Left colon (tissue), 2 donors: Measurements from ENCODE around the gene AGAP1. TPM values are rescaled to one million over a fixed set of nuclear protein-coding genes. Genes with fewer than 3 reads are reported as not detected.

ENCODE experiments used
- ATAC-seq: fragments of 200-7000 bp; cut with Tn5 transposase; one replicate; pipeline ENCODE4 v1.9.1; 2020; ENCODE audit warnings: mild to moderate bottlenecking, moderate library complexity
- DNase-seq, 2 donors: peaks; one replicate each; pipeline ENCODE4 v3.0.0-alpha.2; 2020
- intact Hi-C, 2 donors: fragments of 100-400 bp; cut with DNase I in 1 of 2; cut with micrococcal nuclease in 1 of 2; formaldehyde crosslinking; loops; one replicate each; pipeline versions ENCODE4 v1.11.2 to v1.14.0; 2022; cut with DNase I, micrococcal nuclease
- total RNA-seq, 2 donors: library from RNA; stranded (reverse); fragmentation: NEBNext Ultra II Directional; extraction: Animal tissue kit (Norgen Biotek cat#: 25700); gene quantifications; one replicate each; pipeline ENCODE4 v1.2.1, GENCODE V29; 2021
- donor health status: DM: no; HTN: no; CAD: no.
- donor health status: DM: yes; HTN: yes; CAD: no.

Gene AGAP1
- total RNA-seq, 2 donors from 2014 or later, result 61.3 to 78.5 TPM

GRCh38 chr2:235556086-235556485 lies 62.2 kb downstream of the AGAP1 start:
- no peak for DNase-seq
- intact Hi-C loops, result no loop called here
- no peak for ATAC-seq

- ATAC-seq (no peak), DNase-seq (no peak)
- intact Hi-C loops, result no loop called here
These were observed 63.1 kb downstream of the AGAP1 start for GRCh38 chr2:235556901-235557300.

DNA sequence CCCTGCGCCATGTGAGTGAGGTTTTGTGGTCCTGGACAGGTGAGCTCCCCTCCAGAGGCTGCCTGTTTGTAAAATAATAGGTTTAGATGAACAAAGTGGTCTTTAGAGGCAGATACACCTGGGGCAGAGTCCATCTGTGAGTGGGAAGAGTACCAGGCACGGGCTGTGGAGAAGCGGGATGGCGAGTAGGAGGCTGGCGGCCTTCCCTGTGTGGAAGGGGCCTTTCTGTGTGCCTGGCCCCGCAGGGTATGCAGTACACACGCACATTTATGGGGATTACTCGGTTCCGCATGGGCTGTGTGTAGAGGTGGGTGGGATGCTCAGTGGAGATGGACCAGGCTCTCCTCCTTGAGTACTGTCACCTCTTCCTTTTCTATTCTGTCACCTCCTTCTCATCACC lies 64.1 kb downstream of the AGAP1 start:
- intact Hi-C loops, result no loop called here
- DNase-seq (no peak), ATAC-seq (no peak)

DNA sequence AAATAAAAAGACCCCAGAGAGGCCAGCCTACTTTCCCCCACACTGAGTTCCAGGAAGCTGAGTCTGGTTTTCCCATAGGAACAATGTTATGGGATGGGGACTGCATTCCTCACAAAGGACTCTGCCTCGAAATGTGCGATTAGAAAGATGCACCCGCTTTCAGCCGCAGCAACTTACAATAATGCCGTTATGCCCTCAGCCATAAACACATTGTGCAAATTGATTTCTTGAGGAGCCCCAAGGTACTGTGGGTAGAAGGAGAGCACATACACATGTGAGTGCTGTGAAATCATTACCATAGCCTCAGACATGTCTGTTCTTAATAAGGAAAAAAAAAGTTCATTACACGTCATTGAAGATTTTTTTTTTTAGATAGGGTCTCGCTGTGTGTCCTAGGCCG lies 64.7 kb downstream of the AGAP1 start:
- DNase-seq (no peak), ATAC-seq (no peak)
- intact Hi-C loops, result no loop called here

GRCh38 chr2:235560345-235560744 lies 66.5 kb downstream of the AGAP1 start:
- no peak for DNase-seq

GRCh38 chr2:235561450-235561849 lies 67.6 kb downstream of the AGAP1 start:
- DNase-seq (no peak), ATAC-seq (peak; percentile 55)
- intact Hi-C loops, result no loop called here

More at GRCh38 chr2:235560345-235560744, 66.5 kb downstream of the AGAP1 start:
- intact Hi-C loops, result no loop called here
- no peak for ATAC-seq

- peak; percentile 76 for ATAC-seq
- DNase-seq, result no peak
These were observed 68.4 kb downstream of the AGAP1 start for GRCh38 chr2:235562065-235562747.

DNA sequence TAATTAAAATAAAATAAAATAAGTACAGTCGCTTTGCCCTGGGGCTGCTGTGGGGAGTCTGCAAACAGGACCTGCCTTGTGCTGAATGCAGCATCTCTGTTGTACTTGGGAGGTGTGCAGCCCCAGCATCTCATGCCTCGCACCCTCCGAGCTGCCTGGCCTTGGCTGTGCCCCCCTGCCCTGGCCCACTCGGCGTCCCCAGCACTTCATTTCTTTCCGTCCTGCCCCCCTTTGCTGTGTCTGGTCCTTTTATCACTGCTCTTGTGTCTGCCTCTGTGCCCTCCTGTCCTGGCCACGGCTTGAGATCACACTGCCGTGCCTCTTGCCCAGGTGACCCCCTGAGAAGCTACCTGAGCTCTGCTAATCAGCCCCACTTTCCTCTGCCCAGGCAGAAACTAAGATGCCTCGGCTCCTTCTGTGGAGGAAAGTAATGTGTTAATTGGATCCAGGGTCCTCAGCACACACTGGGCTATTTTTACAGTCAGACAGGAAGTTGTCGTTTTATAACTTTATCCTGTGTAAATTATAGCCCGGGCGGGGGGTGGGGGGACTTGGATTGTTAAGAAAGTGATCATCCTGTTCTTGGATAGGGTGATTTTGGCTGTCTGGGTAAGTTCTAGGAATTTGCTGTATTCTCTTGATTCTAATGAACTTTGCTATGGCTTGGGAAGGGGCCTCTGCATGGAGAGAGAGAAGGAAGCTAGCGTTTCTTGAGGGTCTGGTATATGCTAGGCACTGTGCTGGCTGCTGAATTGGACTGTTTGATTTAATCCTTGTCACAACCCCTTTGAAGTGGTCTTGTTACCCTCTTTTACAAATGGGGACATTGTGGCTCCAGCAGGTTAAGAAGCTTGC lies 69.4 kb downstream of the AGAP1 start:
- no peak for DNase-seq
- ATAC-seq, result peak; percentile 48
- intact Hi-C loops, result no loop called here

More at GRCh38 chr2:235562065-235562747, 68.4 kb downstream of the AGAP1 start:
- intact Hi-C loops, result no loop called here

GRCh38 chr2:235564066-235564465 lies 70.2 kb downstream of the AGAP1 start:
- intact Hi-C loops, result no loop called here
- DNase-seq (no peak), ATAC-seq (no peak)

DNA sequence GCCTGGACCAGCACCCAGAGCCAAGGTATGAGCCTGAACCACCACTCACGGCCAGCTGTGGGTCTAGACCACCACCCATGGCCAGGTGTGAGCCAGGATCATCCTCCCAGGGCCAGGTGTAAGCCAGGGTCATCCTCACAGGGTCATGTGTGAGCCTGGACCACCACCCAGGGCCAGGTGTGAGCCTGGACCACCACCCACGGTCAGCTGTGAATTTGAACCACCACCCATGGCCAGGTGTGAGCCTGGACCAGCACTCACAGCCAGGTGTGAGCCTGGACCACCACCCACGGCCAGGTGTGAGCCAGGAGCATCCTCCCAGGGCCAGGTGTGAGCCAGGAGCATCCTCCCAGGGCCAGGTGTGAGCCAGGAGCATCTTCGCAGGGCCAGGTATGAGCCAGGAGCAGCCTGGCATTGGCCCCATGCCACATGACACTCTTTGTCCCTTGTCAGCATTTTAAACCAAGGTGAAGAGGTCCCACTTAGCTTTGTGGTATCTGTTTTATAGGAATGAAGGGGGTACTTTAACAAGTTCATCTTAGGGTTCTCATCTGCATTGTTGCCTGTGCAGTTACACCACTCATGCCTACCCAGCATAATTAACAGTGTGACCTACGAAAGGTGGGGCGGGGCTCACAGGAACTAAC lies 71.2 kb downstream of the AGAP1 start:
- DNase-seq, result no peak
- peak; percentile 26 for ATAC-seq
- intact Hi-C loops, result no loop called here

DNA sequence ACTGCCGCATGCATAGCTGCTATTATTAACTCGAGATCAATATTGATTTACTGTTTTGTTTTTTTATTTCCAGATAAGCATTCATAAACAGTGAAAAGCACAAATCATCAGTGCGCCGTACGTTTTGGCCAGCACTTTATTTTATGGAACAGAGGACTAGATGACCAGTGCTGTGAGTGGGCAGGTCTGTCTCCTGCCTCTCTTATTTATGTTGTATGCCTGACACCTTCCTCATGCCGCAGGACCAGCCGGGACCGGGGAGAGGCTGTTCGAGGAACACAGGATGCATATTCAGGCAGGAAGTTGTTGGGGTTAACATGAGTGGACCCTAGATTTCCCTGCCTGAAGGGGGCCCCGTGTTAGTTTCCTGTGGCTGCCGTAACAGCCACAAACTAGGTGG lies 72.6 kb downstream of the AGAP1 start:
- no peak for ATAC-seq
- no peak for DNase-seq
- intact Hi-C loops, result no loop called here

DNA sequence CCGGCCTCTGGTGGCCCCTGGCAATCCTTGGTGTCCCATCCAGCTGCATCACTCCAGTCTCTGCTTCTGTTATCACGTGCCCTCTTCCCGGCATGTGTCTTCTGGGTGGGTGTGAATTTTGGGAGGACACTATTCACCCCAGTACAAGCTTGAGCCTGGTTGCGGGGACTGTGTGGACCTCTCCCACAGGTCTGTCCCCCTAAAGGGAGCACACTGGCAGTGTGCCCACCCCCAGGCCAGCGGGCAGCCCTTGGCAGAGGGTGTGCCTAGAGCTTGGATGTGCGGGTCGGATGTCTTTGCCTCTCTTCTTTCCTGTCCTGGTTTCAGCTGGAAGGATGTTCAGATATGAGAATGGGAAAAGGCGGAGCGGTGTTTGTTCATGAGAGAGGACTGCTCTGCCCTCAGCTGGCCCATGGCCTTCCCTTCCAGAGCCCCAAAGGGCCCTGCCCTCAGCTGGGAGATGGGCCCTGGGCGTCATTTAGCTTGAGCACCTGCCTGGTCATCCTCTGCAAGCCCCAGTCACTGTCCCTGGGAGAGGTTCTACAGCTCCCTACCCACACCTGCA lies 73.2 kb downstream of the AGAP1 start:
- intact Hi-C loops, result no loop called here
- DNase-seq (no peak), ATAC-seq (no peak)

DNA sequence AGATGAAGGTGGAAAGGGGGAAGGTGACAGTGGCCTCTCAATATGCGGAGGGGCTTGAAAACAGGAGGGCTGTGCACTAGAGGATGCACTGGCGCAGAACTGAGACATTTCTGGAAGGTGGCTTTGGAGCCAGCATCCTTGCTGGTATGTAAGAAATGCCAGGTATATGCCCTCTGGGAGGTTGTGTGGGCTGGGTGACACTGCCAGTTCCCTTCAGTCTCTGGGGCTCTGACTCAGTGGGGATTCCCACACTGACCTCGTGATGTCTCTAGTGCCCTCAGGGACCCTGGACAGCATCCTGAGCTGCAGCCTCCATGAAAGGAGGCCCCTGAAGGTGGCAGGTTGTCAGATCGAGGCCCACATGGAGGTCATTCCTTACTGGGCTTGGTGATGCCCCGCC lies 74.0 kb downstream of the AGAP1 start:
- intact Hi-C loops, result no loop called here
- no peak for ATAC-seq
- DNase-seq, result no peak

GRCh38 chr2:235568431-235568830 lies 74.6 kb downstream of the AGAP1 start:
- intact Hi-C loops, result no loop called here
- ATAC-seq, result peak; percentile 39
- DNase-seq, result no peak

DNA sequence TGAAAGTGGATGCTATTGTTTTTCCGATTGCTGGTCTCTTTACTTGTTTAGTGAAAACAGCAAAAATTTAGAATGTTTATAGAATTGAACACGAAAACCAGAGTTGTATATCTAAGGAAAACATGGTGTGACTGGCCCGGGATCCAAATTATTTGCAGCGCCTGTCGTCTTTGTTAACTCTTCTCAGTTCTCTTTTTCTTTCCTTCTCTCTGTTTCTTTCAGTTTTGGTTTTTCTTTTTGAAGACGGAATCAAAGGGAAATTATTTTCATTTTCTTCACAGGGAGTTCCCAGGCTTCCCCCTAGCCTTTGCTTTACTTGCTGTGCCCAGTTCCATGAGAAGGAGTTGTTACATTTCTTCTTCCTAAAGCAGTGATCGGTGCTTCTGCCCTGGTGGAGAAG lies 76.0 kb downstream of the AGAP1 start:
- no peak for DNase-seq
- ATAC-seq, result no peak
- intact Hi-C loops, result no loop called here

DNA sequence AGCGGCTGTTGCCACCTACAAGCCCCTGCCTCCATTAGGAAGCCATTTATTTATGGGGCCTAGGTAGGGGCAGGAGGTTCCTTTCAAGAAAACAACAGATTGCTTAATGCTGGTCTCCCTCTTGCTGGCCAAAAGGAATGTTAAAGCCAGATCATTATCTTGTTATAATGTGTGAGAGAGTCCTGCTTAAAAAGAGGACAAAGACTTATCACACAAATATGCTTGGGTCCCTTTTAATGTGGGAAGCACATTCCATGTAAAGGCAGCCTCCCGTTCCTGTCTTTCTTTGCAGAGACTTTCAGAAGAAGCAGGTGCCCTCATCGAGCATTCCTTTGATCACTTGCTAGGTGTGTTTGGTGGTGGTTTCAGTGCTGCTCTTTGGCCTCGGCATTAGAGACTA lies 76.4 kb downstream of the AGAP1 start:
- DNase-seq (no peak), ATAC-seq (no peak)
- intact Hi-C loops, result no loop called here

GRCh38 chr2:235570966-235571692 lies 77.3 kb downstream of the AGAP1 start:
- ATAC-seq (peak; percentile 14), DNase-seq (no peak)
- intact Hi-C loops, result no loop called here

DNA sequence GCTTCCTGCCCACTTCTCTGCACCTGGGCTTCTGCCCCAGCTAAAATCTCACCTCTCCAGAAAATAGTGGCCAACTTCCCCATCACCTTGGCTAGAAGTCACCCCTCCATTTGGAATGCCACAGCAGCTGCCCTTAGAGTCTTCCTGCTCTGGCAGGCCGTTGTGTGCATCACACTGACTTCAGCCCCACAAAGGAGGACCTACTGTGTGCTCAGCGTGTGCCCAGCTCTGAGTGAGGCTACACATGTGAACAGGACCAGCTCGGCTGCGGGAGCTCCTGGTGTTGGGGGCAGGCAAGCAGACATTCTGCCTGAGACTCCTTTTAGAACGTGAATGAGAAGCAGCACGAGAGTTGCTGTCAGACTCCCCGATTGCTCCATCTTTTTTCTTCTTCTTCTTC lies 78.7 kb downstream of the AGAP1 start:
- ATAC-seq, result no peak
- no peak for DNase-seq
- intact Hi-C loops, result no loop called here
